PC-9 (cell line): ENCODE measurements around the gene NTM. TPM values are rescaled to one million over a fixed set of nuclear protein-coding genes. Genes with fewer than 3 reads are reported as not detected.

Source experiments
- BruUV-seq: library from RNA; stranded (reverse); fragments of 400-500 nt; replicated peaks from 2 replicates; lab custom pipeline; 2021; lab: Mats Ljungman, UMichigan
- CTCF ChIA-PET: fragments of 300-600 bp; sonication (Branson Sonifier 250); formaldehyde crosslinking; loops from one replicate; lab custom pipeline; 2022; ENCODE audit warnings: antibody characterized with exemption; lab: Charles Lee
- POLR2A ChIA-PET: fragments of 300-600 bp; sonication (Branson Sonifier 250); formaldehyde crosslinking; loops from one replicate; lab custom pipeline; 2022; ENCODE audit warnings: antibody characterized with exemption; ENCODE audit not compliant: unreplicated experiment; lab: Charles Lee
- DNase-seq, 2 experiments: peaks; one replicate each; pipeline versions ENCODE4 v3.0.0 to v3.0.0-alpha.2; 2015 to 2022; ENCODE audit warnings: mixed read lengths in 1 of 2
- H2AFZ ChIP-seq: fragments of 200-600 bp; sonication (generic); 2 replicates; pipeline ENCODE4 v1.8.1; 2017; ENCODE audit warnings: antibody characterized with exemption
- H3F3A ChIP-seq: fragments of 200-600 bp; sonication (generic); 2 replicates; pipeline ENCODE4 v1.8.1; 2017; ENCODE audit warnings: antibody characterized with exemption, mild to moderate bottlenecking, low read depth; ENCODE audit not compliant: insufficient read depth
- H3K27ac ChIP-seq: fragments of 200-600 bp; sonication (generic); 2 replicates; pipeline ENCODE4 v1.6.1; 2016; ENCODE audit warnings: mixed run types
- H3K27me3 ChIP-seq: fragments of 200-600 bp; sonication (generic); 2 replicates; pipeline ENCODE4 v1.6.1; 2016; ENCODE audit warnings: low read depth, mixed run types; ENCODE audit not compliant: insufficient read depth
- H3K36me3 ChIP-seq: fragments of 200-600 bp; sonication (generic); 2 replicates; pipeline ENCODE4 v1.6.1; 2016; ENCODE audit warnings: low read depth, mixed run types
- H3K4me1 ChIP-seq: fragments of 200-600 bp; sonication (generic); replicated peaks from 2 replicates; pipeline ENCODE4 v1.6.1; 2016; ENCODE audit warnings: mixed run types; ENCODE audit not compliant: insufficient read depth
- H3K4me2 ChIP-seq: fragments of 200-600 bp; sonication (generic); 2 replicates; pipeline ENCODE4 v1.6.1; 2017; ENCODE audit warnings: mixed run types
- H3K4me3 ChIP-seq: fragments of 200-600 bp; sonication (generic); 2 replicates; pipeline ENCODE4 v1.6.1; 2016; ENCODE audit warnings: mixed run types
- H3K79me2 ChIP-seq: fragments of 200-600 bp; sonication (generic); 2 replicates; pipeline ENCODE4 v1.6.1; 2017; ENCODE audit warnings: low read depth, mixed run types
- H3K9me2 ChIP-seq: fragments of 200-600 bp; sonication (generic); 2 replicates; pipeline ENCODE4 v1.8.1; 2017; ENCODE audit warnings: mild to moderate bottlenecking; ENCODE audit not compliant: insufficient read depth
- H3K9me3 ChIP-seq: fragments of 200-600 bp; sonication (generic); 2 replicates; pipeline ENCODE4 v1.8.1; 2016; ENCODE audit warnings: low read depth; ENCODE audit not compliant: insufficient read depth
- H4K20me1 ChIP-seq: fragments of 200-600 bp; sonication (generic); 2 replicates; pipeline ENCODE4 v1.8.1; 2017; ENCODE audit not compliant: insufficient read depth
- CTCF ChIP-seq: fragments of 200-600 bp; sonication (generic); conservative IDR thresholded peaks from 2 replicates; pipeline ENCODE4 v1.6.1; 2017; ENCODE audit warnings: mixed run types, antibody characterized with exemption, mild to moderate bottlenecking, moderate library complexity
- EZH2 ChIP-seq: fragments of 200-600 bp; sonication (generic); IDR thresholded peaks from 2 replicates; pipeline ENCODE4 v1.8.0; 2017; ENCODE audit warnings: antibody characterized with exemption, low read depth
- intact Hi-C: fragments of 100-400 bp; cut with micrococcal nuclease; formaldehyde crosslinking; loops from one replicate; pipeline ENCODE4 v1.10.0; 2022; ENCODE audit not compliant: unreplicated experiment
- total RNA-seq: library from RNA; stranded (reverse); gene quantifications from 2 replicates; pipeline ENCODE4 v1.2.3, GENCODE V29; 2021

Gene NTM
- total RNA-seq, 1 experiment from 2014 or later: not detected

GRCh38 chr11:131954146-131954545 lies 583.7 kb downstream of the NTM start:
- Histone ChIP-seq H3K9me2 (no peaks in the 10 kb centered on the region), H2AFZ (no peak overlapping the region), H3K79me2 (no peaks in the 10 kb centered on the region), H3K36me3 (no peaks in the 10 kb centered on the region), H3K27me3 (peaks cover 30% of the 10 kb centered on the region), H3K4me1 (no peaks in the 10 kb centered on the region), H3F3A (no peaks in the 10 kb centered on the region), H3K4me3 (no peak overlapping the region), H3K9me3 (no peaks in the 10 kb centered on the region), H3K27ac (no peak overlapping the region), H4K20me1 (no peaks in the 10 kb centered on the region), H3K4me2 (no peak overlapping the region)
- intact Hi-C loops: no loop called here
- ChIA-PET POLR2A (no interaction called here), CTCF (no interaction called here)
- no peak for DNase-seq
- BruUV-seq: no TSS peak
- no peak for TF ChIP-seq CTCF
- no peak for TF ChIP-seq EZH2

DNA sequence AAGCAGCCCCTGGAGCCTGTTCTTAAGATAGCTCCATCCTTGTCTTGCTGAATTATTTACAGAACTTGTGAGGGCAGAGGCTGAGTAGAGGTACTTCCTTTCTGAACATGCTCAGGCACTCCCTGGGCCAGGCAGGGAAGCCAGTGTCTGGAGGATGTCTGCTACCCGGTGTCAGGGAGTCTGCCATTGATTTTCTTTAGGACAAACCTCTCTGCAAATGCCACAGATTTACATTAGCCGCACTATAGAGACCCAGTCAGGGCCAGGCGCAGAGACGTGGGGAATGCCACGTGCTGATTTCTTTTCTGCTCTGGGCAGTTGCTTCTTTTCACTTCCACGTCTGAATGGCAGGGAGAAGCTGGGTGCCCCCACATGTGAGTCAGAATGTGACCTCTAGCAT lies 585.5 kb downstream of the NTM start:
- Histone ChIP-seq H3K27me3 (peaks cover 30% of the 10 kb centered on the region), H3K4me2 (no peak overlapping the region), H3K9me2 (no peaks in the 10 kb centered on the region), H3K36me3 (no peaks in the 10 kb centered on the region), H3K79me2 (no peaks in the 10 kb centered on the region), H3F3A (no peaks in the 10 kb centered on the region), H3K27ac (no peak overlapping the region), H4K20me1 (no peaks in the 10 kb centered on the region), H2AFZ (no peak overlapping the region), H3K4me3 (no peak overlapping the region), H3K9me3 (no peaks in the 10 kb centered on the region), H3K4me1 (no peaks in the 10 kb centered on the region)
- ChIA-PET POLR2A (no interaction called here), CTCF (no interaction called here)
- no peak for DNase-seq
- no TSS peak for BruUV-seq
- intact Hi-C loops: no loop called here
- TF ChIP-seq CTCF (no peak), EZH2 (no peak)

GRCh38 chr11:131957201-131957600 lies 586.8 kb downstream of the NTM start:
- Histone ChIP-seq H3K4me1 (no peaks in the 10 kb centered on the region), H3K27ac (no peak overlapping the region), H3F3A (no peaks in the 10 kb centered on the region), H2AFZ (no peak overlapping the region), H3K4me2 (no peak overlapping the region), H3K9me3 (no peaks in the 10 kb centered on the region), H4K20me1 (no peaks in the 10 kb centered on the region), H3K79me2 (no peaks in the 10 kb centered on the region), H3K36me3 (no peaks in the 10 kb centered on the region), H3K27me3 (peaks cover 30% of the 10 kb centered on the region), H3K4me3 (no peak overlapping the region), H3K9me2 (no peaks in the 10 kb centered on the region)
- TF ChIP-seq EZH2 (no peak), CTCF (no peak)
- ChIA-PET POLR2A (no interaction called here), CTCF (no interaction called here)
- intact Hi-C loops: no loop called here
- no TSS peak for BruUV-seq
- DNase-seq: no peak
